Hepatocyte (in vitro differentiated cells): ENCODE data around the gene SUPT3H.

Experiments used
- CTCF ChIP-seq: fragments of 200-600 bp; sonication (generic); IDR thresholded peaks from 2 replicates; pipeline ENCODE4 v1.5.1; 2016; ENCODE audit warnings: antibody characterized with exemption, mild to moderate bottlenecking; ENCODE audit not compliant: poor library complexity
- EZH2 ChIP-seq: fragments of 200-600 bp; sonication (generic); IDR thresholded peaks from 2 replicates; pipeline ENCODE4 v1.6.1; 2016; ENCODE audit warnings: antibody characterized with exemption, mild to moderate bottlenecking, borderline replicate concordance

- TF ChIP-seq CTCF: no peak
- no peak for TF ChIP-seq EZH2
Measured at GRCh38 chr6:45215759-45216158, 162.0 kb downstream of the SUPT3H start.
